Activated effector memory CD4-positive, alpha-beta T cell treated with anti-CD3 and anti-CD28 coated beads, Interleukin-2, amount 50 U/mL, for 16 hours (primary cell): ENCODE data around the gene MAOB.

Experiments
- DNase-seq: peaks from one replicate; pipeline ENCODE4 v3.0.0-alpha.2; 2020

The MAOB gene

DNA sequence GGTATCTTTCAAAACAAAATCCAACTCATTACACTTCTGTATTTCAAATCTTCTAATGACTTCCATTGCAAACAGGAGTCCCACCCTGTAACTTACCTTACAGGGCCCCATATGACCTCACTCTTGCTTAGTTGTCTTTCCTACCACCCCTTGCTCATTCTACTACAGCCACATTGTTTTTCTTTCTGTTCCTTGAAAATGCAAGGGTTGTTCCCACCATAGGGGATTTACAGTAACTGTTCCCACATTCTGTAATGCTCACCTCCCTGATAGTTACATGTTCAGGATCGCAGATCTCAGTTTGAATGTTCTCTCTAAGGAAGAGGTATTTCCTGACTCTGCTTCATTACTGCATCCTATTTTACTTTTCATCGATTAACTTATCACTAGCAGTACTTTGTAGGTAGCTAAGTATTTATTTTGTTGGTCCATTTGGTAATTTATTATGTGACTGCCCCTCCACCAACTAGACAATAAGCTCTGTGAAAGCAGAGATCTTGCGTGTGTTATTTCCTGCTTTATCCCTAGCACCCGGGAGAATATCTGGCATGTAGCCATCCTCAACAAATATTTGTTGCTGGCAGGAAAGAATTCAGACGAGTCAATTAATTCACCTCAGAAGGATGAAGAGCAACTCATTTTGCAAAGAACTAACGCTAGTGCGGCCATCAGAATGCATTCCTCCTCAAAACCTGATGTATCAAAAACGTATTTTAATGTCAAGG is 21.4 kb downstream of the MAOB start:
- no peak for DNase-seq

DNA sequence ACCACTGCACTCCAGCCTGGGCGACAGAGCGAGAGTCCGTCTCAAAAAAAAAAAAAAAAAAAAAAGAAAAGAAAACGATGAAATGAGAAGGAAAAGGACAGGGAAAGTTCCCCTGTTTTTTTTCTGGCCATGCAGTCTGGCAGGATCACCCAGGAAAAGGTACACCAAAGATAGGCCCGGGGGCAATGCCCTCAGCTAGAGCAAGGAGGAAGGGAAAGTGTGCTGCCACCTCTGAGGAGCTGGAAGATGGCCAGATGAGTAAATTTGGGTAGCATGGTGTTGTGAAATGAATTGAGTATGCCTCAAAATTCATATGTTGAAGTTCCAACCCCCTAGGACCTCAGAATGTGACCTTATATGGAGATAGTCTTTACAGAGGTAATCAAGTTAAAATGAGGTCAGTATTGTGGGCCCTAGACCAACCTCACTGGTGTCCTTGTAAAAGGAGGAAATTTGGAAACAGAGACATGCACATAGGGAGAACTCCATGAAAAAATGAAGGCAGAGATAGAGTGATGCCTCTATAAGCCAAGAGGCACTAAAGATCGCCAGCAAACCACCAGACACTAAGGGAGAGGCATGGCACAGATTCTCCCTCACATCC is 28.9 kb downstream of the MAOB start:
- DNase-seq: no peak

DNA sequence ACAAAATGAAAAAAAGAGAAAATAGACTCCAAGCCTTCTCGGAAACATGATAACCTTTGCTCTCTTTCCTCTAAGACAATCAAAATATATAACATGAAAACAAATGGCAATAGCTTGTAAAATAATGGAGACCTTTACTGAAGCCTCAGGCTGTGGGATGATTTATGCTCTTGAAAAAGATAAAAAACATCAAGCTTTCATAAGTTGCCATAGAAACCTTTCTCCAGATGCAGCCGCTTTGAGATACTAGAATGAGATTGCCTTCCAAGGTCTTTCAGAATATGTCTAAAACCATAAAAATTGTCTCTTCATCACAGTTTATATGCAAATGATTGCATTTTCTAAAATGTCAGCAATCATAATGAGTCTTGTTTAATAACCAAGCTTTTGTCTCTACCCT is 31.6 kb downstream of the MAOB start:
- no peak for DNase-seq

DNA sequence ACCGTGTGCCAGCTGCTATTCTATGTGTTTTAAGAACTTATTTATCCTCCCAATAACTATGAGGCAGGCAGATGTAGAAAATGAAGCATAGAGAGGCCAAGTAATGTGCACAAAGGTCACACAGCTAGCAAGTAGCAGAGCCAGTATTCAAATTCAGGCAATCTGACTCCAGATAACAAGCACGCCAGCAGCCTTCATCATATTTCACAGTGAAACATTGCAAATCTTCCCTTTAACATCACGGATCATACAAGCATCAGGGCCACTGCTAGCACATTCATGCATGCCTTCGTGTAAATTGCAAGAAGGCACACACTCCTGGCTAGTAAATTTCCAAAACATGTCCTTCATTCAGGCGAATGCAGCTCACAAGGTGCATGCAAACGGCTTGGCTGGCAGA is 33.1 kb downstream of the MAOB start:
- no peak for DNase-seq

DNA sequence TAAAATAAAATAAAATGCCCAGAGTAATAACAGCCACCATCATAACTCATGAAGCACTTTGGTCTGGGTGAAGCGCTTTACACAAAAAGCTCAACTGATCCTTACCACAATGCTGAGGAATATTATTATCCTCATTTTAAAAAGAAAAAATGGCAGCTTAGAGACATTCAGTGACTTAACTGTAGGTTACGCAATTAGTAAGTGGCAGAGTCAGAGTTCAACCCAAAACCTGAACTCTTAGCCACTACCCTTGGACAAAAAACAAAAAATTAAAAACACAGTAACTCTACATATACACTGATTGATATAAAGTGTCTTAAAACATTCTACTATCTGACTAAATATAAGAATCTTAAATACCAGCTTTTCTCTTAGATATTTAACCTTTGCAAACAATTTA is 34.9 kb downstream of the MAOB start:
- no peak for DNase-seq

DNA sequence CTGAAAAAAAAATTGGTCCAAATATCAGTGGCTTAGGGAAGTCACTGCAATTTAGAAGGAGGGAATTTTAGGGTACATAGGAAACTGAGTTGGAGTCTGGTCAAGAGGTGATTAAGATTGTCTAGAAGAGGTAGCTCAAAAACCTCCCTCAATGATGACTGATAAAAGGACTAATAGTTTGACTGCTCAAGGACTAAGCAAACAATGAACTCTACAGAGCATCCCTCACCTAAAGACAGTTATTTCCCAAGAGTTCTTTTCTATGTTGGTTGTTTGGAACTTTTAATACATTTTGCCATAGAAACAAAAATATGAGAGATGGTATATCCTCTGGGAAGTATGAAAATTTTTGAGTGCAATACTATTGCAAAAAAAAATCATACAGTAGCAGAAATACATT is 35.7 kb downstream of the MAOB start:
- DNase-seq: no peak

DNA sequence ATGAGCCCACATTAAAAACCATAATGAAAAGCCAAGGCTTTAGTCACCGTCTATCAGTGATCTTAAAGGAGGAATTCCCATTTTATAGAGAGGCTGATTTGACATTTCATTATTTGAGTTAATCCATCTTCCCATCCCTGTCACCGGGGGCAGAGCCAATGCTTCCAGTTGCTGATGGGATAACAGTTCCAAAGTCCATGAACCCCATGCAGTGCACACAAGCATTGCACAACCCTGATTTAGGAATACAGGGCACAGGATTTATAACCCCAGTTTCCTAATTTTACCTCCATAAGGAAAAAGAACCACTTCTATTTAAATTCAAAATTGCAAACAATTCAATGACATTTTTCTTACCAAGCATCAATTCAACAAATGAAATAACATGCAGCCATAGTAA is 36.5 kb downstream of the MAOB start:
- DNase-seq: no peak

DNA sequence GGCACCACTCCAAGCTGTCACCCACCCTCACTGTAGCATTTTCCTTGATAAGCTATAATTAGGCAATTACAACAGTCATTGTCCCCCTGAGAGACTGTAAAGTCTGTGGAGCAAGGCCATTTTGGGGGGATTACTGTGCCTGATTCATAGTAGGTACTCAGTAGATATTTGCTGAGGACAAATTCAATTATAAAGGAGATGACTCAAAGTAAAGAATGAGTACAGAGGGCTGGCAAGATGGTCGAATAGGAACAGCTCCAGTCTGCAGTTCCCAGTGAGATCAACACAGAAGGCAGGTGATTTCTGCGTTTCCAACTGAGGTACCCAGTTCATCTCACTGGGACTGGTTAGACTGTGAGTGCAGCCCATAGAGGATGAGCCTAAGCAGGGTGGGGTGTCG is 42.0 kb downstream of the MAOB start:
- no peak for DNase-seq

DNA sequence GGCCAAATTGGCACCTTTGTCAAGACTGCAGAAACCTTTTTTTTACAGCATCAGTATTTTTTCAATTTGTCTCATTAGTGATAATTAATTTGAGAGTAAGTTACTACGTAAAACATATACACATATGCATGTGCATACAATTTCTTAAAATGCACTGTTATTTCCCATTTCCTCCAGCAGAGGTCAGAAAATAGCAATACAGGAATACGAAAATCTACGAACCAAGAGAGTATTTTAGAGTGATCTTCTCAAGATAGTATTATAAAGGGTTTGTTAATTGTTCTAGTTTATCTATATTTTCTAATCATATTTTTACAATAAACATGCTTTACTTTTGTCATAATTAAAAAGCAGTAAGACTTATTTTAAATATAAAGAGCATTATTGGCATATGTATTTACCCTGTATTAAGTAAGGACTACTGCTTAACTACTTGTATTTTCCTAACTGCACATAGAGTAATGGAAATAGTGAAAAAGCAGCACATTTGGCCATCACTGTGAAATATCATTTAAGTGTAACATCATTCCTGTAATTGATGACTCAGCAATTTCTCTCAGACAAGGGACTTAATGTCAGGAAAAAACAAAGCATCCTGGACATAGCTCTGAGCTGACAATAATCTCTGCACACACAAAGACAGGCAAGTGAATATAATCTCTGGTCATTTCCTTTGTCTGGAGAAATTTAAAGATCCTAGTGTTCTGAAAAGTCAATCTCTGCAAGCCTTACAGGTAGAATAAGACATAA is 45.6 kb downstream of the MAOB start:
- DNase-seq: no peak

DNA sequence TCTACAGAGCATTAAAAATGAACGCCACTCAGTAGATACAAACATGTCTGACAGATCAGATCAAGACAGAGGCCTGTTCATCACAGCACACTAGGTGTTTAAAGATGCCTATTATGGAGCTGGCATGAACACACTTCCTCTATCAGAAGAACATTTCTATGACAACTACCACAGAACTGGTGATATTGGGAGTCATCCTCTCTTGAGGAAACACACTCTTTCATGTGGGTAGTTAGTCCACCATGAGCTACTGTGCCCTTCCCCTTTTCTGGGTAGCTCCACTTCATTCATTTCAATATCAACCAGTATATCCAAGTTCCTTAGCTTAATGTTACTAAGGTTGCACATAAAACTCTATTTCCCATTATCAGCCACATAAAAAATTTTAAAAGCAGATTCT is 46.7 kb downstream of the MAOB start:
- no peak for DNase-seq

DNA sequence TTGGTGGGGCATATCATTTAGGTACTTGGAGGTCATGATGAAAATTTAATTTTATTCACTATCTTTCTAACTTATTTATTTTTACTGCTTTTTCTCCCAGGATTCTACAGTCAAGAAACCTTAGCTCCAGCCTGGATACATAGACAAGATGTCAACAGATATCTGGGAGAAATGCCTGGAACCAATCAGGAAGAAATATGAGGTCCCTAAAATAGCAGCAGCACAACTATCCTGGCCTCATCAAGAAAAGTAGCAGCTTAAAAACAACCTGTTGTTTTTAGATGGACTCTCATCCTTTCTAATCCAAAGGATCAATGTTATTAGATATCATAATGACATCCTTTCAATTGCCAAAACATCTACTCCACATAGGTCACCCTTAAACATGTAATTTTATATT is 54.5 kb downstream of the MAOB start:
- DNase-seq: no peak

DNA sequence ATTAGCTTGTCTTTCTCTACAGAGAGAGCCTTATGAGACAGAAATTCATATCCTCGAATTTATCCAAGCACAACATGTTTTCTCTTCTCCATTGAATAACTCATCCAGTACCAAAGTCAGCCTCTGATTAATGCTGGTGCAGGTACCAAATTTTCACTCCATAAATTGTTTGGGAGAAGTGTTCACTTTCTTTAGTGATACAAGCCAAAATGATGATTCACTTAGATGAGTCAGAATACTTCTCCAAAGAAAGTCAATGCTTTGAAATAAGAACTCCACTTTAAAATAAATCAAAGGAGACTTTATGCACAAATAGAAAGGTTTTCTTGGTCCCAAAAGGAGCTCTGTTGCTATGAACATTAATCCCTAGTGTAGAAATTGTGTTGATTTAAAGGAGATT is 60.2 kb downstream of the MAOB start:
- no peak for DNase-seq

DNA sequence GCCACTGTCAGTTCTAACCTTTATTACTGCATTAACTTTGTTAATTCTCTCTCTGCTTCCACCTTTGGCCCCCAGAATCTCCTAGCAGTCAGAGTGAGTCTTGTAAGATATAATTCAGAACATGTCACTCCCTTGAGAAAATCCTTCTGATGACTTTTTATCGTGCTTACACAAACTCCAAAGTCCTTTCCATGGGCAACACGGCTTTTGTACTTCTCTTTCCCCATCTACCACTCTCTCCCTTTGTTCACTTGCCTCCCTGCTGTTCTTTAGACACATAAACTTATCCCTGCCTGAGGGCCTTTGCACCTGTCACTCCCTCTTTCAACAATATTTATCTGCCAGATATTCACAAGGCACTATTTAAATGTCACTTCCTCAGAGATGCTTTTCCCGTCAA is 64.8 kb downstream of the MAOB start:
- no peak for DNase-seq

DNA sequence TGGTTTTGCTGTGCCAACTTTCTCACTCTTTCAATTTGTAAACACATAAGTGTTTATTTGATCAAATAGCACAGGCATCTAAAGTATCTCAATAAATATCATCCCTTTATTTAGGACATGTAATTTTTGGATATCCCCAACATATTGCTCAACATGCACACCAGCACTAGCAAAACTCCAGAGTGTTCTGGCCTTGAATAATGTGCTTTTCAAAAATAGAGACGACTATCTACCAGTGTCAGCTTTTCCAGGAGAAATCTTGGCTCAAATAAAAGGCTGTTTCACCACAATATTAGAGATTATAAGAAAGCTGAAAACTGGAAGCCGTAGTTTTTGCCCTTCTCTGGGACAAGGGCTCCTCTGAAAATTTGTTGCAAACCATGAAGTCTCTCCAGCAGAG is 67.0 kb downstream of the MAOB start:
- no peak for DNase-seq

DNA sequence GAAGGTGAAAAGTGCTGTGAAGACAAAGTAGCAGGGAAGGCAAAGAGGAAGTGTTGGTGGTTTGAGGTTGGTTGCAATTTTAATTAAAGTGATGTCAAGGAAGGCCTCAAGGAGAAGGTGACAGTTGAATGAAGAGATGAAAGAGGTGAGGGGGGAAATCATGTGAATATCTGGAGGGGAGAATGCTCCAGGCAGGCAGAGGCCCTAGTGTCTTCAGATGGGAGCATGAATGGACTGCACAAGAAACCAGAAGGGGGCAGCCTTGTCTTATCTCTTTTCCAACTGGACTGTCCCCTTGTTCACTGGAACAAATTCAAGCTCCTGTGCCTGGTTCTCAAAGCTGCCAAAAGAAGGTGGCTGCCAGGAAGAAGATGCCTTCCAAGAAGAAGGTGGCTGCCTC is 68.4 kb downstream of the MAOB start:
- DNase-seq: no peak

DNA sequence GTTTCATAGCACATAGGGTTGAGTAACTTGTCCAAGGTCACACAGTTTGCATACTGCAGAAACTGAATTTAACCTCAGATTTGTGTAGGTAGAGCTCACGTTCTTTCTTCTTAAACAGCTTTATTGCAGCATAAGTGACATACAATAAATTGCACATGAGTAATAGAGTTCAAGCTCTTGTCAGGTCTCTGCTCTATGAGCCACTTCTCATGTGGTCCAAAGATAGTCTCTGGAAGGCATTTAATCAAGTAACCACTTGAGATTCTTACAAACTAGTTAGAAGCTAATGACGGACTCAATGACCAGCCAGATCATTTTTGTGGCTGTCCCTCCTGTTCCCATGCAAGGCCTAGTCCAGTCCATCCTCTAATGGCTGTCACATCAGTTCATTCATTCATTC is 68.9 kb downstream of the MAOB start:
- DNase-seq: no peak

DNA sequence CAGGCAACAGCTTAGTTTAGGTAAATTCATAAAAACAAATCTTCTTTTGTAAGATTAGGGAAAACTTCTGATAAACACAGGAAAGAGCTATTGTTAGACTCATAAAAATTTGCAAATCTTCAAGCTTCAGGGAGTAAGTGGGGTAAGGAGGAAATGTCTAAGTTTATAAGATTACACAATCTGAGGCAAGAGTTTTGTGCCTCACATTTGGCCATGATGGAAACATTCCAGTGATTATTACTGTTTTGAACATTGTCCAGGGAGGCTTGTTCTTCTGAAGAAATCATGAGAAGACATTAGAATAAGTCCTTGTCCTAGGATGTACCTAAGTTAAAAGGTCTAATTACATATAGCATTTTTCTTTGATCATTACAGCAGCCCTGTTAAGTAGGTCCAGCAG is 72.8 kb downstream of the MAOB start:
- DNase-seq: no peak

DNA sequence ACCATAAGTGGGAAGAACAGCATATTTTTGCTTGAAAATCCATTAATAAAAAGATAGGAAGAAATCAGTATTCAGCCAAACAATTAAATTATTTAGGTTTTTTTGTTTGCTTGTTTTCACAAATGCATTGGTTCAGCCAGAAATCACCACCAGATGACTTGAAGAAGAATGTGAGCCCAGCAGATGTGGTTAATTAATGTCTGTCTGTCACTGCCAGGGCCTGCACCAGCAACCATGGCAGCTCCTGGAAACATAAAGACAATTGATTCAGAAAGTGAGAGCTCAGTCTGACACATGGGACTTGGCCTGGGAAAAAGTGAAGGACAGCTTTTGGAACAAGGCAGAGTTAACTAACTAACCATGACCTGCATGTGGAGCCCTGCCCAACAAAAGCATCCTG is 74.0 kb downstream of the MAOB start:
- DNase-seq: no peak

DNA sequence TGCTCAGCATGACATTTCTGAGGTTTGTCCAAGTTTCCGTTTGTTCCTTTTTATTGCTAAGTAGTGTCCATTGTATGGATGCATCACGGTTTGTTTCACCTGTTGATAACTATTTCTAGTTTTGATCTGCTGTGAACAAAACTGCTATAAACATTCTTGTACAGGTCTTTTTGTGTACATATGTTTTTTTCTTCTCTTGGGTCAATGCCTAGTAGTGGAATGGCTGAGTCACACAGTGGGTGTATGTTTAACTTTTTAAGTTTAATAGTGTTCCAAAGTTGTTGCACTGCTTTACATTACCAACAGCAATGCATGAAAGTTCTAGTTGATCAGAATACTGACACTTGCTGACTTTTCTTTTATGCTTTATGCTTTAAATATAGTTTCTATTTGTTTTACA is 76.7 kb downstream of the MAOB start:
- DNase-seq: no peak

DNA sequence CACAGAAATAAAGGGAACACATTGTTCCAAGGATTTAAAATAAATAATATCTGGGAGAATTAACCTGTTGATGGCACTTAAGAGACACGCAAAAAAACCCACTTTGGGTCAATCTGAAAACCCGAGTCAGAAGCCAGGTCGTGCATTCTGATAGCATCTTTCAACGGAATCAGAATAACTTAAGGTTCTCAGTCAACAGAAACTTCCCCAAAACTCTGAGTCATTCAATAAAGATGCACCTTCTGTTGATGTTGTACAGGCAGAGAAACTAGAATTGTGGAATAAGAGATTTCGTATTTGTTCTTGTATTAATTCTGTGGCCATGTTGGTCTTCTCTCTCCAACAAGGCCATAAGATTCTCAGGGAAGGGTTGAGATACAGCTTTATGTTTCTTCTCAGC is 78.2 kb downstream of the MAOB start:
- DNase-seq: no peak

DNA sequence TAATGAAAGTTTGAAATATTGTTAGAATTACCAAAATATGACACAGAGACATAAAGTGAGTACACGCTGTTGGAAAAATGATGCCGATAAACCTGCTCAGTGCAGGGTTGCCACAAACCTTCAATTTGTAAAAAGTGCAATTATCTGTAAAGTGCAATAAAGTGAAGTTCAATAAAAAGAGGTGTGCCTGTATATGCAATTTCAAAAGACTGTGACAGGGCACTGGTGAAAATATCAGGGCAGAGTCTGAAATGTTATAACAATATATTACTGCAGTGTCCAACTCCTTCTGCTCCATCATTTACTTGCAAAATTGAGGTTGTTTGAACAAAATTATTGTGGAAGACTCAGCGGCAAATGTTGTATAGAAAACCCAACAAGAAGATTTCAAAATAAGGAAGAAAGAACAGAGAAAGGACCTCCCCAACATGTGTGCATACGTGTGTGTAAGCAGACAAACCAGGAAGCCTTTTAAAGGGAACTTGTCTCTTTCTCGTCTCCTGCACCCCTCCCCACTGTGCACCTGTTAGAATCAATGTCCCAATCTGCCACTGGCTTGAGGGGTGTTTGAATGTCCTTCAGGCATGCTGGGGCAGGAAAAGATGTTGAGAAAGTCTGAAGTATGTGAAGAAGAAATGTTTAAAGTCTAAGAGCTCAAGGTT is 96.2 kb downstream of the MAOB start:
- DNase-seq: no peak

DNA sequence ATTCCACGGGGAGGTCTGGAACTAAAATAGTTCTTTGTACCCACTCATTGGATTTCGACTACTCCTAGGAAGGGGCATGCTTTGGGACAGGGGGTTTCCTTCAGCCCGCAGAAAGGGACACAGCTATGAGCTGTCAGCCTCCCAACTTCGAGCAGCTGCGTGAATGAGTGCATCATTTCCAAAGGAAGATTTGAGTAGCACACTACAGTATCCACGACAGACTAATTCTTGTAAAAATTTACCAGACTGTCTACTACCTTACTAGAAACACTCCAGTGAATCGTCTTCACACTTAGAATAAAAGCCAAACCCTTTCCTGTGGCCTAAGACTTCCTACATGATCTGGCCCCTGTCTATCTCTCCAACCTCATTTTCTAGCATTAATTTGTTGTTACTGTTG is 124.2 kb downstream of the MAOB start:
- DNase-seq: no peak

DNA sequence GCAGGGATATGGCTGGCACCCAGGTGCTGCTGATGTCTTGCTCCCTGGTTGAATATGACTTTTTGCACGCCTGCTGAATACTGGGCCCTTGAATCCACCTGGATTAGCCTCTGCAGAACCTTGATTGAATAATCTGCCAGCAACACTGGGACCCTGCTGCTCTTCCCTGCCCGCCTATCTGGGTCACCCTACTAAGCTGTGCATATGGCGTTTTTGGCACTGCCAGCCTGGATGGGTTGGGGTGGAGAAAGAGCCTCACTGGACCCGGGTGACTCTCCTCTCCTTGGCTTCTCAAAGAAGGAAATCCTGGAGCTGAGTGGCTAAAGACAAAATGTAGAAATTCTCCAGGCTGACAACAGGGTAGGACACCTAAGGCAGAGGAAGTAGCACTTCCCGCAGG is 126.2 kb downstream of the MAOB start:
- no peak for DNase-seq

DNA sequence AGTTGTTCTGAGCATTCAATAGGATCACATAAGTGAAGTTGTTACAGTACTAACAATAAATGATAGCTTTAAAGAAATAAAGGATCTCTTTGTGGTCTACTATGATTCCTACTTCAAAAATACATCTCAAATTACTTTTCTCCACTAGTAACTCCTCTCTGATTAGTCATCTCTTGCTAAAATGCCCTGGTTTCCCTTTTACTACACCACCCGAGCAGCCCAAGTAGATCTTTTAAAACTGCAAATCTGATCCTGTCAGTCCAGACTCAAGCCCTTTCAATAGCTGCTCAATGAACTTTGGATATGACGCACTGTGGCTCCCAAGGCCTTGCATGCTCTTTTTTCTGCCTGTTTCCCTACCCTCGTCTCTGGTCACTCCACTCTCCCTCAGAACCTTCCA is 128.6 kb downstream of the MAOB start:
- DNase-seq: no peak
